ENCODE data around the gene ATP2B3. TPM values are rescaled to one million over a fixed set of nuclear protein-coding genes. Genes with fewer than 3 reads are reported as not detected.

Gene ATP2B3
- total and polyA plus RNA-seq, 2 donors (not counting 3 experiments of a cell fraction or from before 2014, with no cell fraction given), result 0.01 to 0.07 TPM

GRCh38 chrX:153522259-153522658, 4.8 kb downstream of the ATP2B3 start:
- no peak for DNase-seq (ENCODE audit: low read depth, low spot score)
- peaks cover 12 to 28% of the 10 kb centered on the region in 2 experiments for H3K27me3 ChIP-seq (ENCODE audit: control insufficient read depth in 2 of 2, insufficient read depth in 2 of 2, low read length in 2 of 2)
- no peak overlapping the region for H3K4me2 ChIP-seq (ENCODE audit: insufficient read depth, low read length)
- no peak overlapping the region for H3K9ac ChIP-seq (replicated peaks; ENCODE audit: extremely low read depth, insufficient read depth, low read length)
- intact Hi-C loops (cut with micrococcal nuclease) (no loop called here), dilution Hi-C loops (cut with MboI; ENCODE audit: extremely low pct_ligation_motif_present, low sequenced_read_pairs) (no loop called here)
- no peak for FAIRE-seq
- H3K9me3 ChIP-seq (replicated peaks; ENCODE audit: control insufficient read depth, insufficient read depth, low read length), result no peaks in the 10 kb centered on the region
- H3K27ac ChIP-seq (ENCODE audit: insufficient read depth, low read depth, low read length), result no peak overlapping the region
- ChIA-PET POLR2A (no interaction called here), CTCF (interaction anchor here (0.6 kb wide), 1 partner anchor 67 kb away, joined by 3 read pairs; no protein-coding TSS in a partner anchor)
- no peaks in the 10 kb centered on the region for H4K20me1 ChIP-seq (replicated peaks; ENCODE audit: control insufficient read depth, extremely low read depth, insufficient read depth, low read length)
- no peak overlapping the region for H2AFZ ChIP-seq (ENCODE audit: low read depth, low read length)
- no peak for TF ChIP-seq FOS (IDR thresholded peaks at IDR 0.05; ENCODE audit: borderline replicate concordance, insufficient read depth, low read length)
- no peak for TF ChIP-seq JUN (IDR thresholded peaks at IDR 0.05; ENCODE audit: borderline replicate concordance, insufficient read depth, insufficient read length, low read depth)
- TF ChIP-seq MYC (IDR thresholded peaks at IDR 0.05; ENCODE audit: low read depth, low read length), result no peak
- TF ChIP-seq, protein P1, sequence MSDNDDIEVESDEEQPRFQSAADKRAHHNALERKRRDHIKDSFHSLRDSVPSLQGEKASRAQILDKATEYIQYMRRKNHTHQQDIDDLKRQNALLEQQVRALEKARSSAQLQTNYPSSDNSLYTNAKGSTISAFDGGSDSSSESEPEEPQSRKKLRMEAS (IDR thresholded peaks at IDR 0.05; ENCODE audit: insufficient read depth, insufficient read length), result no peak
- TF ChIP-seq POLR2A (IDR thresholded peaks at IDR 0.05; ENCODE audit: low read depth, low read length), result no peak
- no peak for TF ChIP-seq CTCF (IDR thresholded peaks at IDR 0.05; ENCODE audit: extremely low read depth in 1 of 2, insufficient read depth in 1 of 2, low read depth in 1 of 2, low read length in 2 of 2)
- no peak for TF ChIP-seq POLR2AphosphoS5 (IDR thresholded peaks at IDR 0.05; ENCODE audit: insufficient read depth, low read depth, low read length)
- no peak for TF ChIP-seq EZH2 (IDR thresholded peaks at IDR 0.05; ENCODE audit: borderline replicate concordance, low read depth, low read length, severe bottlenecking)
- no peak for TF ChIP-seq GATA2 (IDR thresholded peaks at IDR 0.05; ENCODE audit: insufficient read depth, insufficient read length, low read depth, low read length)
- BruUV-seq (replicated peaks), result no TSS peak
- H3K79me2 ChIP-seq (ENCODE audit: control insufficient read depth, insufficient read depth, low read length), result no peaks in the 10 kb centered on the region
- no peak overlapping the region for H3K4me3 ChIP-seq (replicated peaks in 1 of 3; ENCODE audit: insufficient read depth in 1 of 3, low read depth in 1 of 3, low read length in 3 of 3)
- H3K36me3 ChIP-seq (ENCODE audit: control insufficient read depth in 2 of 2, extremely low read depth in 1 of 2, insufficient read depth in 2 of 2, low read length in 2 of 2), result no peaks in the 10 kb centered on the region
- H3K9me1 ChIP-seq (replicated peaks; ENCODE audit: control insufficient read depth, extremely low read depth, insufficient read depth, low read length), result no peaks in the 10 kb centered on the region
- no peaks in the 10 kb centered on the region for H3K4me1 ChIP-seq (ENCODE audit: control insufficient read depth, extremely low read depth, insufficient read depth, low read length)
